Pons (tissue), 1 donor: ENCODE results near the gene SEZ6.

ENCODE experiments used
- DNase-seq: peaks from one replicate; pipeline ENCODE4 v3.0.0-alpha.2; 2016; ENCODE audit warnings: low spot score

Gene SEZ6

GRCh38 chr17:29034510-29034909 is 28.7 kb upstream of the SEZ6 start:
- no peak for DNase-seq

- DNase-seq = no peak
Observed at GRCh38 chr17:29032857-29033197, 27.0 kb upstream of the SEZ6 start.

GRCh38 chr17:29032013-29032856 is 26.4 kb upstream of the SEZ6 start:
- DNase-seq = no peak

GRCh38 chr17:29031488-29031887 is 25.7 kb upstream of the SEZ6 start:
- DNase-seq = no peak

- no peak for DNase-seq
Observed at GRCh38 chr17:29024316-29024952, 18.6 kb upstream of the SEZ6 start.

- no peak for DNase-seq
Observed at GRCh38 chr17:29022074-29022473, 16.2 kb upstream of the SEZ6 start.

GRCh38 chr17:29021226-29021625 is 15.4 kb upstream of the SEZ6 start:
- DNase-seq = no peak

- DNase-seq = no peak
Observed at GRCh38 chr17:29020576-29020975, 14.7 kb upstream of the SEZ6 start.

GRCh38 chr17:29019475-29020181 is 13.8 kb upstream of the SEZ6 start:
- no peak for DNase-seq

- DNase-seq = no peak
Observed at GRCh38 chr17:29018788-29019474, 13.1 kb upstream of the SEZ6 start.

- no peak for DNase-seq
Observed at GRCh38 chr17:29016345-29017210, 10.7 kb upstream of the SEZ6 start.

- DNase-seq = no peak
Observed at GRCh38 chr17:29014716-29015115, 8.9 kb upstream of the SEZ6 start.

- DNase-seq = no peak
Observed at GRCh38 chr17:29012535-29012934, 6.7 kb upstream of the SEZ6 start.

GRCh38 chr17:29010586-29010985 is 4.8 kb upstream of the SEZ6 start:
- DNase-seq = no peak

- DNase-seq = no peak
Observed at GRCh38 chr17:29010129-29010528, 4.3 kb upstream of the SEZ6 start.

GRCh38 chr17:29008591-29008990 is 2.8 kb upstream of the SEZ6 start:
- no peak for DNase-seq

GRCh38 chr17:29007860-29008455 is 2.1 kb upstream of the SEZ6 start:
- no peak for DNase-seq

GRCh38 chr17:29007456-29007855 is 1.6 kb upstream of the SEZ6 start:
- no peak for DNase-seq

GRCh38 chr17:29004081-29004692 is 1.6 kb downstream of the SEZ6 start:
- peak; percentile 44 for DNase-seq

- no peak for DNase-seq
Observed at GRCh38 chr17:29003289-29003688, 2.5 kb downstream of the SEZ6 start.

- DNase-seq = no peak
Observed at GRCh38 chr17:29002811-29003210, 3.0 kb downstream of the SEZ6 start.
